Inflammatory macrophage treated with lipopolysaccharide for 4 hours (primary cell): ENCODE measurements around the gene PLPP4.

Experiments used
- DNase-seq: peaks from one replicate; pipeline ENCODE4 v3.0.0-alpha.2; 2020

Gene PLPP4

DNA sequence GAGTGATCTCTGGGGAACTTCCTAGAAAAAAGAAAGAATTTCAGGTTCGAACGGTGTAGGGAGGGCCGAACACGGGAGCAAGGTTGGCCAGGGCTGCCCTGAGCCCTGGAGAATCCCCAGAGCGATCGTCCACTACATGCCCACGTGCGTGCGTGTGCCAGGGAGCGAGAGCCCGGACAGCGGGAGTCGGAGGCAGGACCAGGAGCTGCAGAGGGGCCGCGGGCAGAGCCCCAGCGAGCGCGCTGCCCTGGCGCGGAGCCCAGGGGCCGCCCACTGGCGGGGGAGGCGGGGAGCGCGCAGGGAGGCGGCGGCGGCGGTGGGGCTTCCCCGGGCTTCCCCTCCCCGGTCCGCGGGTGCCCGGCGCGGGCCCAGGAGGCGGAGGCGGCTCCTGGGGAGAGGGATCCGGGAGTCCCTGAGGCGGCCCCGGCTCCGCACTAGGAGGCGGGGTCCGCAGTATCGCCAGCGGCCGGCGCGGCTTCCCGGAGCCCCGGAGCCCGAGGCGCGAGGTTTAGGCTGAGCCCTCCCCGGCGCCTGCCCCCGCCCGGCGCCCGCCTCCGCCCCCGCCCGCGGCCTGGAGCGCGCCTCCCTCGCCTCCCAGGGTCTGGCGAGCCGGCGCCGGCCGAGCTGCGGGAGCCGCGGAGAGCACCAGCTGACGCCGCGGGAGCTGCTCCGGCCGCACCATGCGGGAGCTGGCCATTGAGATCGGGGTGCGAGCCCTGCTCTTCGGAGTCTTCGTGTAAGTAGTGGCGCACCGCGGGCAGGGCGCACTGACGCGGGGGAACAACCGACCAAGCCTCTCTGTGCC lies at the start of gene PLPP4:
Gene PLPP4, plus strand, starts transcription at position 602 of the 805 bp plus-strand sequence. Its CDS starts 79 bp downstream, at position 681.
- DNase-seq = no peak

DNA sequence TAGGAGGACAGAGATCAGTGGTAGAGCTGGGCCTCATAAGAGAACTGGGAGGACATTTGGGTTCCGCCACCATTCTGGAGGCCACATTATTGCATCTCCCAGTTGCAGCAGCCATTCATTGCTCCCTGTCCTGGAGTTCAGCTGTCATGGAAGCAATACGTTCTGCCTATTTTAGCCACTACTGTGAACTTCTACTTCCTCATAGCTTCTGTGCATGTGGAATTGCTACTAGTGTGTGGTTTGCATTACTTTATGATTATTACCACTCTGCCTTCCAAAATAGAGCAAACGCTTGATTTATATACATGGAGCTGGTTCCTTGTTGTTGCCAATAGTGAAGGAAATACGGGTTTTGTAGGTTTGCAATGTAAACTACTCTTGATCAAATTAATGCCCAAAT lies 47.2 kb upstream of the PLPP4 start:
- DNase-seq = no peak

DNA sequence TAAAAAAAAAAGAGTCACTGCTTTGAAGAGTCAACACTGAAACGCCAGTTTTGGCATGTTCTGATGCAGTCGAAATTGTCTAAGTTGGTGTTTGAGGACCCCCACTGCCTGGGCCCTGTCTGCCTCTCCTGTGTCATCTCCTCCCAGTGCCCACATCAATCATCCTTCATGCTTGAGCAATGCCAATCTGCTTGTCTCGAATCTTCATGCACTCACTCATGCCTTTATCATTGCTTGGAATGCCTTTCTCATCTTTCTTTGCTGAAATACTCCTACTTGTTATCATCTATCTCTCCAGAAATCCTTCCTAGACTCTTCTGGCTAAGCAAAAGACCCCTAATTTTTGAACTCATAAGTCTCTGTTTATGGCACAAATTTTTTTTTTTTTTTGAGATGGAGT lies 42.1 kb upstream of the PLPP4 start:
- no peak for DNase-seq

DNA sequence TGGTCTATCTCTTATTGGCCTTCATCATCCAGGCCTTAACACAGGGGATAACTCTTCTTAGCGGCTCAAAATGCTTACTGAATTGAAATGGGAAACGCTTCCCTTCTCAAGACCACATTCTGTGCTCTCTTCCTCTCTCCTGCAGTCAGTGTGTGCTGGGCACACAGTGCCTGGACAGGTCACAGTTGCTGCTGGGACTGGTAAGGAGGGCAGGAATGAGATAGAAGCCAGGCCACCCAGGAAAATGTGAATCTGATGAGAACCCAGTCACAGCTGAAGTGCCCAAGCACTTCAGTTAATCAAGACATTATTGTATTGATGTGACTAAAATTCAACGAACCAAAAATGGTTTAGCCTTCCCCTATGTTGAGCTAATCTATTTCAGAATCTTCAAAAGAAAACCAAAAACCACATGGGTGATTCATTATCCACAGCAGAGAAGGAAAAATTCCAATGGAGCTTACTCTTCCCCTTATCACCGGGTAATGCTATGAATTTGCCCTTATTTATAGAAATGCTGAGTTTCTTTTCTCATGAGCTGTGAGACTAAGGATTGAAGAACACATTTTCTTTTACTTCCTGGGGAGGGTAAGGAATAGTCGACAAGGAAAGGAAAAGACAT lies 41.2 kb upstream of the PLPP4 start:
- DNase-seq = no peak

DNA sequence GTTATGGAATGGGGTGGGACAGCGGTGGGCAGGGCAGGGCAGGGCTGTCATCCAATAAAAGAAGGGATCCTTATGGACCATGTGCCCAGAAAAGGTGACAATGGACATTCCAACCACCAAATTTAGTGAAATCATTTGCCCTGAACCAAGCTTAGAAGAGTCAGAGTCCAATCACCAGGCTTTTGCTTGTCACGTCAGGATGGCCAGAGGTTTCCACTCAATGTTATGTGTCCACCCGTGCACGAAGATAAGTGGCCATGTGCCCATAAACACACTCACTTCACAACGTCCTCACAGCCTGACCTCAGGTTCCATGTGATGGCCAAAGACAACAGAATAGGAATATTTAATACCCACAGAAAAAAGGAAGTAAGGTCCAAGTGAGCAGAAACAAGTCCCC lies 36.6 kb upstream of the PLPP4 start:
- DNase-seq = no peak

DNA sequence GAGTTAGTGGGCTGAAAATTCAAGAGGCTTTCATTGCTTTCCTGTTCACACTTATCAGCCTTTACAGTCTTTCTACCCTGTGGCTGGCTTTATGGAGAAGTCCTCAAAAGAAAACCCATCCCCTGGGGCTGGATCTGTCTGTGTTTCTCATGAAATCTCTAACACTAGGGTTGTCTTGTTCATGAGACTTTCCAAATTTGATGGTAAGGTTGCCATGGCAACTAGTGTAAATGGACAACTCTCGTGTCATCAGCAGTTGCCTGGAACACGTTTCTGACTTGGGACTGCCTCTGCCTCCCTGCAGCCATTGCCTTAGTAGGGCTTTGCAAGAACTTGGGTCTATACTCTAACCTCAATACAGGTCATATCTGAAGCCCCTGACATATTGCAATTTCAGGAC lies 35.8 kb upstream of the PLPP4 start:
- DNase-seq = no peak

DNA sequence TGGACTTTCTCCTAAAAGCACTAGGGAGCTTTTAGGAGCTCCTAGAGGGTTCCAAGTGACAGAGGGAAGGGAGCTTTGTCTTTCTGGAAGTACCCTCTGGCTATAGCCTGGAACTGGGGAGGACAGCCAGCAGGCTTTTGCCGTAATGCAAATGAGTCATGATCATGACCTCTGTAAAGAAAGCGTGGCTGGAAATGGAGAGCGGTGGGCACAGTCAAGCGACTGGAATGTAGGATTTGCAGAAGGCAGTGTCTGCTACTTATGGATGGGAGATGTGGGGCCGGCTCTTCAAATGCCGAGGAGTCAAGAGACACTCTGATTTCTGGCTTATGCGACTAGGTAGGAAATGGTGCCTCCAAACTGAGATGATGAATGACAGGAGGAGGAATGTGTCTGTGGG lies 34.6 kb upstream of the PLPP4 start:
- no peak for DNase-seq

DNA sequence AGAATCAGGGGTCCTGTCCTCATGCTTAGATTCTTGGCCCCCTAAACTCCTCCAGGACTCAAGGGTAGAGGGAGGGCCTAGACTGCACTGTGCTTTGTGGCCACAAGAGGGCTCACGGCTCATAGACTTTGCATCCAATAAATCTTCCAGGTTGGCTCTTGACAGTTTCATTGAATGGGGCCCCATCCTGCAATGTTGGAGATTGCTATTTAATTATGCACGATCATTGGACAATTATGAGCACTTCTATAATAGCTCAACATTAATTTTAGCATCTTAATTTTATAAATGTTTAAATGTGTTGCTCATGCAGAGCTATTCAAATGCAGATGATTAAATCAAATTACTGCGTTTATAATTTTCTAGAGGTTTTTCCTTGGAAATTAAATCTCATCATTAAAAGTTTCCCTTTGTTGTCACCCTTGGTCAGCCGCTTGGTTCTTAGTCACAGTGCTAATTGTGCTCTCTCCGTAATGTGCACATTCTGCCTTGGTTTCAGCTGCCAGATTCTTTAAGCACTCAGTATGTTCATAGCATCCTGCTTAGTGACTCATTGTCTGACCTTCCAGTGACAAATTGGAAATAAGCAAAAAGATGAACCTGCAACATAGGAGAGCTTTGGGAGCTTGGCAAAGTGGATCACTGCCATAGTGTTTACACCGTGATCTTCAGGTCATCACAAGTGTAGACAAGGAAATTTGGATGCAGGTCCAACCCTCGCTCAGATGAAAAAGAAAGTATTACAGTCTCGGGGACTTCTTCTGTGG lies 33.4 kb upstream of the PLPP4 start:
- DNase-seq = peak; percentile 32

DNA sequence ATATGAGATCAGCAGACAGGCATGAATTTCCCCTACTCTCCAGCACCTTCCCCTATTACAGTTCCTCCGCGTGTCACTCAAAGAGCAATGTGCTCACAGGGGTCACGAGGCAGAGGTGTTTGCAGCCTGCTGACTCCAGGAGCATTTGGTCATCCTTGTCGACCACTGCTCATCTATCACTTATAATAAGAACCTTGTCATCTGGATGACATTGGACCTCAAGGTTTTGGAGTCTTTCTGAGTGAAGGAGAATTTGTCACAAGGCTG lies 32.9 kb upstream of the PLPP4 start:
- peak; percentile 10 for DNase-seq

DNA sequence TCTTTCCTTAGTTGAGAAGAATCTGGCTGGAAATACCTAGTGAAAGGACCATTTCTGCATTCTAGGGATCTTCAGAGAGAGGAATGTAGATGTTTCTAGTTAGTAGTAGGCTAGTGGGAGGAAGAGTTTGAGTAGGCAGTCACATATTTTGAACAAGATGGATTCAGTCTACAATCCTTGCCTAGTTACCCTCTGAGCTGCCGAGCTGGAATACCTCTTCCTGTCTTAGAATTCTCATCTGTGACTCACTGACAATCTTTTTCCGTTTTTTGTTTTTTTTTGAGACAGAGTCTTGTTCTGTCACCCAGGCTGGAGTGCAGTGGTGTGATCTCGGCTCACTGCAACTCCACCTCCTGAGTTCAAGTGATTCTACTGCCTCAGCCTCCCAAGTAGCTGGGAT lies 30.7 kb upstream of the PLPP4 start:
- no peak for DNase-seq

DNA sequence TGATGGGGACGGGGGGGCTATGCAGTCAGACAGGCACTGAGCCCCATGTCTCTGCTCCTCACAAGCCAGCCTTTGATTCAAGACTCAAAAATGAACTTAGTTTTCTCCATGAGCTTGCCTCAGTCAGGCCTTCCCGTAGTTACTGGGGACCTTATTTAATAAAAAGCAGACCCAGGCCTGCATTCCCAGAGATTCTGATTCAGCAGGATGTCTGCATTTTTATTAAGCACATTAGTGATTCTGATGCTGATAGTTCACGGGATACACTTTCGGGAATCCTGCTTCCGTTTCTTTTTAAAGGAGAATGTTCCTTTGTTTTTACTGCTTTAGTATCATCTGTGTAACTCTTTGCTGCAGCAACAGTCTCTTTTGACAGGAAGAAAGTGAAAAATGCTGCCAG lies 28.3 kb upstream of the PLPP4 start:
- DNase-seq = no peak

DNA sequence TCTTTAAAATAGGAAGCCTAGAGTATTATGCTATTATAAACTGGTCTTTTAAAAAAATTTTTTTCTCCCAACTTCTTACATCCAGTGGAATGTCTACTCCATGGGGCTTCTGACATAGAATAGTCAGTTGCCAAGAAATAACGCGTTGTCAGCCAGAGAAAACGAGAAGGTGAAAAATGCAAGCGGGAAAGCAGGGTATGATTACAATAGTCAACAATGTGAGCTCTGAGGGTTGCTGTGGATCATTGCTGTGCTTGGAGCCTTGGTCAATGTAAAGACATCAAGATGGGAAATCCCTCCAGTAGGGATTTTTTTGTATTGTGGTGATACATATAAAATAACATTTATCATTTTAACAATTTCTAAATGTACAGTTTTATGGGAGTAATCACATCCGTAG lies 27.6 kb upstream of the PLPP4 start:
- no peak for DNase-seq

DNA sequence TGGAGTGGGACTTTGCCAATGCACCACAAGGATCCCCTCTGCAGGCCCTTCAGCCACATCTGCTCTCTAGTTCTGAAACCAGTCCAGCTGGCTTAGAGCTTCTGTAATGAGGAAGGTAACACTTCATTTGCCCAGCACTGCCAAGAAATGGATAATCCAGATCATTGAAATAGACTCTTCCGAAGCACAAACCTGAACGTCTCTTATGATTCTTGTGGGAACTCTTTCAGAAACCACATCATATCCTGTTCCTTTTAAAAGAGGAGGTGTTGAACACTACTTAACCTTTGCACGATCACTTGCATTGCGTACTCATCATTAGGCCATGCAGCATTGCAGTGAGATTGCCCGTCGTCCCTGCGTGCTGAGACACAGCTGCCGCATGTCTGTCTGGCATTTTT lies 25.8 kb upstream of the PLPP4 start:
- DNase-seq = no peak

DNA sequence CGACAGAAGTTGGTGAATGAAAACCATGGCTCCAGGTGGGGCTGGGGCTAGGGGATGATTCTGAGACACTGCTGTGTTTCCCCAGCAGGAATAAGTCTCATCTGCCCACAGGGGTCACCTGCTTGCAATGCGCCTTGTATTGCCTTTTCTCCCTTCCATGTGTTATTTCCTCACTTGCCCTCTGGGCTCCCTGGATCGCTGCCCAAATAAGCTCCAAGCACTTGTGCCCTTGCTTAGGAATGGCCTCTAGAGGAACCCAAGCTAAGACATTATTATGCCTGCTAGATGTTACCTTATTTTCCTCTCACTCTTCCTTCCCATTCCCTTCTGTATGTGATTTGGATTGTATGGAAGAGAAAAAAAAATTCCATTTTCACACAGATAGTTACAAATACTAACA lies 24.8 kb upstream of the PLPP4 start:
- DNase-seq = no peak

DNA sequence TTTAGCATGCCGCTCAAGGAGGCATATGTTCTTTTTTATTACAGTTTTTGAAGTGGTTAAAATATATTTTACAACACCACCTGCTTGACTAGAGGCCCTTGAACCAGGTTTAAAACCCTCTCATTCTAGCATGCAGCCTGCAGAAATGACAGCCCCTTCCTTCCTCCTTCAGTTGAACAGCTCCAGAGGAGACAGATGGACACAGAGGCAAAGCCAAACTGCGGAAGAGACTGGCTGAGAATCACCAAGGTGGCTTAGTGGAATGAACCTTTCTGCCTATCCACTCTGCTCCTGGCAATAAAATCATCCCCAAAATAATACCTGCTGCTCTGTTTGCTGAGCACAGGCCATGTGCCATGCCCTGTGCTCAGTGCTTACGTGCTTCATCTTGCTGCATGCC lies 23.9 kb upstream of the PLPP4 start:
- no peak for DNase-seq

DNA sequence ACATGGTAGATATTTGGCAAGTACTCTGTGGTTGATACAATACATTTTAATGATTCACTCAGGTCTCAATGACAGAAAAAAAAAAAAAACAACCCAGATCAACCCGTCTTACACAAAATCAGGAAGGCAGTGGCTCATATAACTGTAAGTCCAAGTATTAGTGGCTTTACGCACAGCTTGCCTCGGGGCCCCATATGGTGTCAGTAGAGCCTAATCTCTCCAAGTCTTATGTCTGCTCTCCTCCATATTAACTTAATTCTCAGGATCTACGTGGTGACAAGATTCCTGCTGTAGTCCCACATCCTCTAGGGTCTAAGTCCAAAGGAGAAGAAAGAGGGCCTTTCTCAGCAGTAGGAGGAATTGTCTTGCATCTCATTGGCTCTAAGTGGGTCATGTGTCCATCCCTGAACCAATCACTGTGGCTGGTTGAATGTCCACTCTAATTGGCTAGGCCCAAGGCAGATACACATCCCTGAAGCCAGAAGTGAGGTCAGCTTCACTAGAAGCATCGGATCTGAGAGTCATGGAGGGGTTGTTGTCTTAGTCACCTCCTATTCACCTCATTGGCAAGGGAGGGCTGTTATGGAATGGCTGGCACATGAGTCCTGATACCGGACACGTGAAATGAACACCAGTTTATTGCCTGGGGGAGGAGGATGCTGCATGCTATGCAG lies 20.5 kb upstream of the PLPP4 start:
- DNase-seq = no peak

DNA sequence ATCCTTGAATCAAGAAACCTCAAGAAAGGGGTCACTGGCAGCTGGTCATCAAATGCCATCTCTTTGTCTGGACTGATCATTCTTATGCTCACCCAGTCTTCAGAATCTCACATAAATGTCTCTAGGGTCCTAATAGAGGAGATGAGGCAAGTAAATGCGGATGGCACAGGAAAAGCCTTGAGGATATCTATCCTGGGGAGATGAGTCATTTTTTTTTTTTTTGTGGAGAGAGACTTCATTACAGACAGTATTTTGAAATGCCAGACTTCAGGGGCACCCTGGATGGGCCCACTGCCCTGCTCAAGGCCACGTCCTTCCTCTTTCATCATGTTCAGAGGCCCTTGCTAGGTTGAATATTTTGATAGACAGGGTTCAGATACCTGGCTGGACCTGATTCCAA lies 19.5 kb upstream of the PLPP4 start:
- no peak for DNase-seq

DNA sequence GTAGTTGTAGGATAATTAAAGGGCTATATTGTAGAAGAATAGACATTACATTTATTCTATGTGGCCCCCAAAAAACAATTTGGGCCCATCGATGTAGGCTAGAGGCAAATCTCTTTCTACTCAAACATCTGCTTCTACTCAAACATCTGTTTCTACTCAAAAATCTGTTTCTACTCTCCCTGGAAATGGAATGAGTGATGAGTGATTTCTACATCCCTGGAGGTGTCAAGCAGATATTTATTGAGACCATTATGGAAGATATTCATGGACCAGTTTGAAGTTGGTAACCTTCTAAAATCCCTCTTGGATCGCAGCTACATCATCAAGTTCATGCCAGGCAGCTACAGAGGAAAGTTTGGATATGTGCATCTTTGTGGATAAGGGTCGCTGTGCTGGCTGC lies 5.1 kb upstream of the PLPP4 start:
- DNase-seq = no peak

DNA sequence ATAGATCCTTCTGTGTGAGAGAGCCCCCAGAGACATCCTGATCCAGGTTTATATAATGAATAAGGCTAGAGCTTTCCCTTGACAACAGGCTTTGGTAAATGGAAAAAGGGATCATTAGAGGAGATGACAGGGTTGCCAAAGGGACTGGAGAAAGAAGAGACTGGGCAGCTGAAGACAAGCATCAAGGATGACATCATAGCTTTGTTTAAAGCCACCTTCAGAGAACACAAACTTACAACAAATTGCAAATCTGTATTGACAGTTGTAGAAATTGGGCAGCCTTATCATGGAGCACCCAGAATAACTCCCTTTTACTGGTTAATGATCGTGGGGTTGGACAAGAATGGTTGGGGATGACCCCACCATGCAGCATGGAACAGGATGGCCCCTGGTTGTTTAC lies 3.7 kb upstream of the PLPP4 start:
- no peak for DNase-seq

DNA sequence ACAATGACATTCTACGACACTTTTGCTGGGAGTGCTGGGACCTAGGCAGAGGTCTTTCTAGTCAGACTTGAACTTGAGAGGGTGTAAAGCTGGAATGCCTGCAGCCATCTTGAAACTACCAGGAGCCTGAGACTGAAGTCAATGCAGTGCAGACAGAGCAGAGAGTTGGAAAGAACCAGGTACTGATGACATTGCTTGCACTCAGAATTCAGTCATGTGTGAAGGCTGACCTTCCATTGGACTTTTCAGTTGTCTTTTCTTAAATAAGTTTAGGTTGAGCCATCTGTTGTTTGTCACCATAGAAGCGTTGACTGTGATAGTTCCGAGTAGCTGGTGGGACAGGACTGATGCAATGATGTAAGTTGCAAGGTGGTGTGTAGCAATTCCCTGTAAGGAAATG lies 3.1 kb upstream of the PLPP4 start:
- no peak for DNase-seq

DNA sequence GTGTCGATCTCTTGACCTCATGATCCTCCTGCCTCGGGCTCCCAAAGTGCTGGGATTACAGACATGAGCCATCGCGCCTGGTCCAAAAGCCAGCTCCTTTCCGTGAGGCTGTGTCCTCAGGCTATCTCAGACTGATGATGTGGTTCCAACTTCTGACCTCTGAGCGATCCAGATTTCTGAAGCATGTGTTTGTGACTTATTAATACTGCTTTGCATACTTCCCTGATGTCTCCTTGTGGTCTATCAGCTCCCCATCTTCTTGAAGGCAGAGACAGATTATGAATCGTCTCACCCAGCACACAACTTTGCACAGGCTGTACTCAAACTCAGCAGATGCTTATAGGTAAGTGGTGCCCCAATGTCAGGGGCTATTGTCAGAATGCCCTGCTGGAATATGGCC lies 2.0 kb upstream of the PLPP4 start:
- DNase-seq = no peak

DNA sequence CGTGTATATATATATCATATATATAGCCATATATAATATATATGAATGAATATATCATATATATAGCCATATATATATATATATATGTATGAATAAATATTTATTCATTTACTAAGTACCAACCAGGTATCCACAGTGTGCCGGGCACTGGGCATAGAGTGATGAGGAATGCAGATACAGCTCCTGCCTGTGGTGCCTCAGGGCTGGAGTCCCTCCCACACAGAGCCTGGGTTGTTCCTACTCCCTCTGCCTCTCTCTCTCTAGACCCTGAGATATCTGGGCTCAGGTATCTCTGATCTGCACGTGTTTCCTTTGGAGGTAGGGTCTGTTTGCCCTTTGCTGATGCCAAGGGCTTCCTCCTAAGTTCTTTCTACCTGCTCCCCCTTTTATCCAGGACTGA lies 1.4 kb upstream of the PLPP4 start:
- DNase-seq = no peak

DNA sequence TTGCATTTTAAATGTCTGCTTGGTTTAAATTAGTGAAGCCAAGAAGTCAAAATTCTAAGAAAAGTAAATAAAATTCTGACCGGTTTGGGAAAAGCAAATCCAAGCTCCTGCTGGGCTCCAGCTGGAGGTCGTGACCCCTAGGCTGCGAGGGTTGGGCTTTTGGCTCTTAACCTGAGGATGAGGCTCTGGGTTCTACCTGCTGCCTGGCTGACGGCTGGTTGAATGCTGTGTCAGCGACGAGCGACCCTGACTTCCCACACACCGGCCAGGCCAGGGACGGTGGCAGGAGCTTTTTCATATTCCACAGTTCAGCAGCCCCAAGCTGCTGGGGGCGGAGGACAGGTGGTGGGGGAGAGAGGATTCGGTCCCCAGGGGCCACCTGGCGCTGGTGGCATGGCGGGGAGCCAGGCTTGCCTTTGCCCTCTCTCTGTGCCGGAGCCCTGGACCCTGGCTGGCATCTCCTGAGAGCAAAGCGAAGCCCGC lies 843 bp upstream of the PLPP4 start:
- no peak for DNase-seq
